CD8-positive, alpha-beta memory T cell (primary cell): ENCODE data around the gene IL1RL2. TPM values are rescaled to one million over a fixed set of nuclear protein-coding genes. Genes with fewer than 3 reads are reported as not detected.

Source experiments
- CTCF ChIA-PET: fragments of 350-600 bp; sonication (Branson Sonifier 250); formaldehyde crosslinking; loops from one replicate; lab custom pipeline; 2021; ENCODE audit warnings: antibody characterized with exemption; lab: Charles Lee
- POLR2A ChIA-PET: fragments of 350-600 bp; sonication (Branson Sonifier 250); formaldehyde crosslinking; loops from one replicate; lab custom pipeline; 2021; ENCODE audit warnings: antibody characterized with exemption; lab: Charles Lee
- DNase-seq, 5 donors: peaks; one replicate each; pipeline versions ENCODE4 v3.0.0 to v3.0.0-alpha.2; 2020 to 2022; ENCODE audit warnings: mixed read lengths in 1 of 5
- H3K27ac ChIP-seq: one replicate; pipeline ENCODE4 v1.7.0; 2013; ENCODE audit warnings: low read depth, mild to moderate bottlenecking, low read length, moderate library complexity
- H3K27me3 ChIP-seq: 2 replicates; pipeline ENCODE4 v1.7.0; 2013; ENCODE audit warnings: low read length, mild to moderate bottlenecking; ENCODE audit not compliant: insufficient read depth, poor library complexity, severe bottlenecking
- H3K36me3 ChIP-seq: 2 replicates; pipeline ENCODE4 v1.7.0; 2013; ENCODE audit warnings: mild to moderate bottlenecking, low read length, moderate library complexity; ENCODE audit not compliant: insufficient read depth
- H3K4me1 ChIP-seq: 2 replicates; pipeline ENCODE4 v1.7.0; 2013; ENCODE audit warnings: mild to moderate bottlenecking, low read length, moderate library complexity; ENCODE audit not compliant: insufficient read depth
- H3K4me3 ChIP-seq: 2 replicates; pipeline ENCODE4 v1.7.0; 2013; ENCODE audit warnings: mild to moderate bottlenecking, low read length
- H3K9me3 ChIP-seq: 2 replicates; pipeline ENCODE4 v1.7.0; 2013; ENCODE audit warnings: mild to moderate bottlenecking, low read length
- H3K27ac Mint-ChIP-seq, 8 donors: one replicate each; pipeline ENCODE4 v1.8.0; 2020 to 2021; ENCODE audit warnings: mixed read lengths in 8 of 8, mild to moderate bottlenecking in 6 of 8, inconsistent platforms in 3 of 8, moderate library complexity in 3 of 8
- H3K27me3 Mint-ChIP-seq, 2 donors: one replicate each; pipeline ENCODE4 v1.8.0; 2020 to 2021; ENCODE audit warnings: mixed read lengths in 2 of 2, mild to moderate bottlenecking in 1 of 2, moderate library complexity in 1 of 2
- H3K36me3 Mint-ChIP-seq, 3 donors: one replicate each; pipeline ENCODE4 v1.8.0; 2020 to 2021; ENCODE audit warnings: mixed read lengths in 3 of 3, inconsistent platforms in 1 of 3, mild to moderate bottlenecking in 1 of 3
- H3K4me1 Mint-ChIP-seq, 3 donors: one replicate each; pipeline ENCODE4 v1.8.0; 2020 to 2021; ENCODE audit warnings: mixed read lengths in 3 of 3, inconsistent platforms in 1 of 3, mild to moderate bottlenecking in 1 of 3
- H3K4me3 Mint-ChIP-seq, 7 donors: one replicate each; pipeline ENCODE4 v1.8.0; 2020 to 2021; ENCODE audit warnings: mixed read lengths in 7 of 7, mild to moderate bottlenecking in 6 of 7, moderate library complexity in 4 of 7, inconsistent platforms in 2 of 7
- H3K9me3 Mint-ChIP-seq, 5 donors: one replicate each; pipeline ENCODE4 v1.8.0; 2020 to 2022; ENCODE audit warnings: mixed read lengths in 5 of 5, mild to moderate bottlenecking in 3 of 5, moderate library complexity in 2 of 5, inconsistent platforms in 1 of 5
- polyA plus RNA-seq: library from polyadenylated mRNA; unstranded; fragments of 300-500 nt; fragmentation: Illumina TruSeq; gene quantifications from one replicate; pipeline ENCODE4 v1.2.3, GENCODE V29; 2021
- total RNA-seq, 2 experiments: library from RNA; stranded (reverse); gene quantifications; one replicate each; pipeline ENCODE4 v1.2.3, GENCODE V29; 2021

Gene IL1RL2
- total and polyA plus RNA-seq, 3 experiments from 2014 or later = 0.13 to 0.33 TPM; not detected in 1

DNA sequence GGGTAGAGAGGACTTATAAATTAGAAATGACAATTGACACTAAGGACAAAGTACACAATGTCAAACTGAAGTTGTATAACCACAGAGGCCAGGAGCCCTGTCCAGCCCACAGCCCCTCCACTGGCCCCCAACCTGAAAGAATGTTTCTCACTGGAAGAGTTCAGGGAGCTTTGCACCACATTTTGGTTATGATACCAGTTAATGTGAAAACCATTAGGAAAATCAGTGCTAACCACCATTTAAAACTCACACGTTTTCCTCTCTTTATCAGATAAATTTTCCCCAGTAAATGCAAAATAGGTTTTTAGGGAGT is 6.2 kb upstream of the IL1RL2 start:
- H3K9me3 ChIP-seq = no peaks in the 10 kb centered on the region
- Mint-ChIP-seq H3K4me3 (no peak overlapping the region), H3K27me3 (peaks cover 13 to 31% of the 10 kb centered on the region in 2 donors), H3K27ac (no peak overlapping the region), H3K36me3 (peaks cover 0 to 3% (median 0%) of the 10 kb centered on the region in 3 donors), H3K9me3 (no peaks in the 10 kb centered on the region), H3K4me1 (no peaks in the 10 kb centered on the region)
- no peak overlapping the region for H3K27ac ChIP-seq
- no peak for DNase-seq
- H3K27me3 ChIP-seq = no peaks in the 10 kb centered on the region
- CTCF ChIA-PET = no interaction called here
- H3K4me1 ChIP-seq = no peaks in the 10 kb centered on the region
- H3K36me3 ChIP-seq = no peaks in the 10 kb centered on the region
- no peak overlapping the region for H3K4me3 ChIP-seq
- POLR2A ChIA-PET = no interaction called here

DNA sequence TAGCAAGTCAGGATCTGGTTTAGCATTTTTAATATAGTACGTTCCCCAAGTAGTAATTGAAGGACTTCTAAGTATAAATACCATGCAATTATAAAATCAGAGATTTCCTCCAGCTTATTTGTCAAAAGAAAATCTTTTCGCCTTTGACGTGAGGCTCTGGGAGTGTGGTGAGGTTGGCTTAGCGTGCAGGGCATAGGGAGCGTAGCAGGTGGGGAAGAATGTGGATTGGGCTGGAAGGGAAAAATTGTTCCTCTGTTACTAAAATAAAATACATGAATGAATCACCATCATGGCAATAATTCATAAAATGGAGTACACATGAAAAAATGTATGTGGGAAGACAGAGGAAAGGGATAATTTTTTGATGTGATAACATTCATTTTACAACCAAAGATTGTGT is 5.4 kb upstream of the IL1RL2 start:
- Mint-ChIP-seq H3K36me3 (peaks cover 0 to 3% (median 0%) of the 10 kb centered on the region in 3 donors), H3K27me3 (peaks cover 19 to 31% of the 10 kb centered on the region in 2 donors), H3K9me3 (no peaks in the 10 kb centered on the region), H3K4me3 (no peak overlapping the region), H3K27ac (no peak overlapping the region), H3K4me1 (peaks cover 0 to 3% (median 0%) of the 10 kb centered on the region in 3 donors)
- Histone ChIP-seq H3K4me1 (no peaks in the 10 kb centered on the region), H3K27ac (no peak overlapping the region), H3K27me3 (no peaks in the 10 kb centered on the region), H3K4me3 (no peak overlapping the region), H3K36me3 (no peaks in the 10 kb centered on the region), H3K9me3 (no peaks in the 10 kb centered on the region)
- POLR2A ChIA-PET = no interaction called here
- CTCF ChIA-PET = no interaction called here
- no peak for DNase-seq

DNA sequence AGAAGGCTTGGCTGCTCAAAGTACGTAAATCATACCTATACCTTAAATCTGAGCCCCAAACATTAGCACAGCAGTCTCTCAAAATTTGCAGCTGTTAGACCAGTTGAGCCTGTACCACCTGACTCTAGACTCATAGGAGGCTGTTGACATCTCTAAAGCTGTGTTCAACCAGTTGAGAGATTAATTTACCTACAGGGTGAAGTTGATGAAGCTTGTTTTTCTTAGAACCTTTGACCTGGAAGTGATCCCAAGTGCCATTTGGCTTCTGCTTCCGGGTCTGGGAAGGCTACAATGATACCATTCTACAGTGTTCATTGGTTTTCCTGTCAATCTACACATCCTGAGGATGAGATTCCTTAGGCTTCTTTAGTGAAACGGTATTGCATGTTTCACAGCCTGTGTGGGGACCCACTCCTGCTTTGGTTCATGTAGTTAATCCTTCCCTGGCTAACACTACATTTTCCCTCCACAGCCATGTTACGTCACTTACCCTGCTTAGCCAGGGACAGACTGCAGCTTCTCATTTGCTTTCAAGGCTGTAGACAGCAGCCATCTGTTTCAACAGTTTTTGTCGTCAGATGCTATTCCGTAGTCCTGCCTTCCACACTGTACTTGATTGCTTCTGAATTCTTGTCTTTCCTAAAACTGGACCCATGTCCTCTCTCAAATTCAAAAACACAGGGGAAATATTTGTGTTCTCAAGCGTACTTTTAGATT is 4.7 kb upstream of the IL1RL2 start:
- Histone ChIP-seq H3K4me1 (no peaks in the 10 kb centered on the region), H3K9me3 (no peaks in the 10 kb centered on the region), H3K27me3 (no peaks in the 10 kb centered on the region), H3K36me3 (no peaks in the 10 kb centered on the region), H3K4me3 (no peak overlapping the region), H3K27ac (no peak overlapping the region)
- ChIA-PET POLR2A (no interaction called here), CTCF (no interaction called here)
- Mint-ChIP-seq H3K4me1 (peaks cover 0 to 8% (median 0%) of the 10 kb centered on the region in 3 donors), H3K9me3 (no peaks in the 10 kb centered on the region), H3K4me3 (no peak overlapping the region), H3K36me3 (peaks cover 0 to 3% (median 0%) of the 10 kb centered on the region in 3 donors), H3K27me3 (peaks cover 20 to 33% of the 10 kb centered on the region in 2 donors), H3K27ac (no peak overlapping the region)
- DNase-seq = no peak

DNA sequence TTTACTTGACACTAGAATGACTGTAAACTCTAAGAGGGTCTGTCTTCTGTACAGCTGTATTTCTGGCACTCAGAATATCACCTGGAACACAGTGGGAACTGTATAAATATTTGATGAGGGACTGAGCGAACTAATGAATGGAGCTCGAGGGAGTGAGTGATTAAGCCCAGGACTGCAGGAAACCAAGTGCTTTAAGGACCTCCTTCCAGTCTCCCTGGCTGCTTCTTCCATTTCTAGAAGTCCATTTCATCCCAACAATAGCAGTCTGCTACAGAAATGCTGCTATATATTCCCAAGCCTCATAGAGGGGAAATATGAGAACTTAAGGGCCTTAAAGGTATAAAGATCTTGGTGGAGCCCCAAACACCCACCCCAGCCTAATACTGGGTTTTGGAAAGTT is 2.8 kb upstream of the IL1RL2 start:
- Mint-ChIP-seq H3K36me3 (peaks cover 0 to 2% (median 0%) of the 10 kb centered on the region in 3 donors), H3K4me3 (no peak overlapping the region), H3K9me3 (peaks cover 0 to 2% (median 0%) of the 10 kb centered on the region in 5 donors), H3K27me3 (peaks cover 26 to 40% of the 10 kb centered on the region in 2 donors), H3K4me1 (peaks cover 4 to 14% (median 4%) of the 10 kb centered on the region in 3 donors), H3K27ac (no peak overlapping the region)
- H3K27ac ChIP-seq = no peak overlapping the region
- H3K4me1 ChIP-seq = no peaks in the 10 kb centered on the region
- H3K36me3 ChIP-seq = no peaks in the 10 kb centered on the region
- H3K4me3 ChIP-seq = no peak overlapping the region
- DNase-seq = no peak
- CTCF ChIA-PET = interaction anchor here (1.7 kb wide), 1 partner anchor 57 kb away, joined by 8 read pairs; no protein-coding TSS in a partner anchor
- H3K9me3 ChIP-seq = no peaks in the 10 kb centered on the region
- no peaks in the 10 kb centered on the region for H3K27me3 ChIP-seq
- POLR2A ChIA-PET = no interaction called here

DNA sequence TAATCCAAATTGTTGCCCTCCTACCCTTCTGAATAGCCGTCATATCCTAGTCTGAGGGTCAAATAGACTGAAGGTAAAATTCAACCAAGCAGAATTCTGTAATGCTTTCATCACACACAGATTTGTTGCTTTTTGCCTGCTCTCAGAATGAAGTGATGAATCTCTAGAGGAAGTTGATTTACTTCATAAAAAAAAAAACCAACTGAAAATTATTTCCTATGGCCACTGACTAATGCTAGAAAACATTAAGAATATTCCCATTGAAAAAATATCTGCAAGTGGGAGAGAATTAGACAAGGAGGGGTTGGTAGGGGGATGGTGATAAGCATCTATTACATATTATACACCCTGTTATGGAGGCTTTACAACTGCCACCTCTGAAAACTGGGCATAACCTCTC is 2.3 kb upstream of the IL1RL2 start:
- POLR2A ChIA-PET = no interaction called here
- H3K36me3 ChIP-seq = no peaks in the 10 kb centered on the region
- Mint-ChIP-seq H3K4me1 (peaks cover 4 to 14% (median 4%) of the 10 kb centered on the region in 3 donors), H3K27ac (no peak overlapping the region), H3K4me3 (no peak overlapping the region), H3K9me3 (peaks cover 0 to 2% (median 0%) of the 10 kb centered on the region in 5 donors), H3K27me3 (peaks cover 26 to 40% of the 10 kb centered on the region in 2 donors), H3K36me3 (peaks cover 0 to 2% (median 0%) of the 10 kb centered on the region in 3 donors)
- H3K9me3 ChIP-seq = no peaks in the 10 kb centered on the region
- no peak overlapping the region for H3K4me3 ChIP-seq
- H3K27me3 ChIP-seq = no peaks in the 10 kb centered on the region
- no peak for DNase-seq
- H3K27ac ChIP-seq = no peak overlapping the region
- H3K4me1 ChIP-seq = no peaks in the 10 kb centered on the region
- CTCF ChIA-PET = interaction anchor here (1.7 to 2.0 kb wide), 2 partner anchors 56 kb away, joined by 8 to 9 read pairs; no protein-coding TSS in a partner anchor

DNA sequence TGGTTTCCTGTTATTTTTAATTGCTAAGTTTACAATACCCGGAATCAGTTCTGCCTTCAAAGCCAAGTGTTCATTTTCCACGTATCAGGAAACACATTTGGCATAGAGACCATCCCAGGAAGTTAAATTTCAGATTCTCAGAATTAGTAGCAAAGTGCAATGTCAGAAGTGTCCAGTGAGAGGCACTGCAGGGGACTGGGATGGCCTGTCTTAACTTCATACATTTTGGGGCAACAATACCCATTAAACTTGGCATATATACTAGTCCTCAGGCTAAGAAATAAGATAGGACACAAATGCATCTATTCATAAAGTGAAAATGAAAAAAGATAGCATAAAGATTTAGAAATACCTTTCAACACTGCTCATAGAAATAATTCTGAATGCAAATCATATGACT is 1.5 kb upstream of the IL1RL2 start:
- Mint-ChIP-seq H3K9me3 (peaks cover 0 to 2% (median 0%) of the 10 kb centered on the region in 5 donors), H3K27ac (no peak overlapping the region), H3K4me3 (no peak overlapping the region), H3K36me3 (peaks cover 0 to 2% (median 0%) of the 10 kb centered on the region in 3 donors), H3K27me3 (peaks cover 26 to 46% of the 10 kb centered on the region in 2 donors), H3K4me1 (peaks cover 4 to 14% (median 4%) of the 10 kb centered on the region in 3 donors)
- no peak overlapping the region for H3K27ac ChIP-seq
- no peak overlapping the region for H3K4me3 ChIP-seq
- no peaks in the 10 kb centered on the region for H3K36me3 ChIP-seq
- no peaks in the 10 kb centered on the region for H3K9me3 ChIP-seq
- ChIA-PET POLR2A (no interaction called here), CTCF (interaction anchor here (2.0 kb wide), 1 partner anchor 55 kb away, joined by 9 read pairs; no protein-coding TSS in a partner anchor)
- no peaks in the 10 kb centered on the region for H3K27me3 ChIP-seq
- no peak for DNase-seq
- no peaks in the 10 kb centered on the region for H3K4me1 ChIP-seq

DNA sequence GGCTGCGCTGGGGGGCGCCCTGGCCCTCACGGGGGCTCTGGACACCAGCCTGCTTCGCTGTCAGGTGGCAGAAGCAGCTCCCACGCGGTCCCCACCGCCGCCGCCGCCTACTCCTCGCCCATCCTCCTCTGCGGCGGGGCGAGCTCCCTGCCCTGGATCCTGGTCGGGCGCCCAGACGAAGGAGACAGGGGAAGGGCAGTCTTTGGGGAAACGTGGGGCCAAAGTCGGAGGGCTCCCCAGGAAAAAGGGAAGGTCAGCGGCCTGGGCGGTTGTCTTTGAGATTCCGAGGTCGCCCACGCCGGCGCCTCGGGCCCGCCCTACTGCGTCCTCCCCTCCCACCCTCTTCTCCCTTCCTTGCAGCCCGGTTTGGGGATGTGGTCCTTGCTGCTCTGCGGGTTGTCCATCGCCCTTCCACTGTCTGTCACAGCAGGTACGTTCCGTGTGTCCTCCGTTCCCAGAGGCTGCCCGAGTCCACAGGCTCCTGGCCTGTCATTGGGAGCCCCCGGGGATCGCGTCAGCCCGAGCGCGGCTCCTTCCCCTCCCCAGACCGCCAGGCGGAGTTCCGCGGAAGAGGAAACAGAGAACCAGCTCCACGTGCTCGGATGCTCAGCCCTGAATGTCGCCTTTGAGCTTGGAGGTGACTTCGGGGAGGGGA is 800 bp downstream of the IL1RL2 start:
- H3K4me1 ChIP-seq = no peaks in the 10 kb centered on the region
- H3K36me3 ChIP-seq = no peaks in the 10 kb centered on the region
- Mint-ChIP-seq H3K36me3 (peaks cover 0 to 2% (median 0%) of the 10 kb centered on the region in 3 donors), H3K27ac (peak overlapping the region in 2 of 8 donors; percentile 56 to 88), H3K4me3 (peak overlapping the region; percentile 76 to 90 (median 81)), H3K9me3 (peaks cover 0 to 2% (median 0%) of the 10 kb centered on the region in 5 donors), H3K27me3 (peaks cover 21 to 39% of the 10 kb centered on the region in 2 donors), H3K4me1 (peaks cover 4 to 14% (median 4%) of the 10 kb centered on the region in 3 donors)
- CTCF ChIA-PET = interaction anchor here (1.3 to 1.8 kb wide), 2 partner anchors 53 to 56 kb away, joined by 3 to 21 read pairs; no protein-coding TSS in a partner anchor
- H3K27ac ChIP-seq = no peak overlapping the region
- peak; percentile 7 to 58 (median 11) for DNase-seq
- POLR2A ChIA-PET = no interaction called here
- H3K9me3 ChIP-seq = no peaks in the 10 kb centered on the region
- H3K4me3 ChIP-seq = peak overlapping the region; percentile 42
- no peaks in the 10 kb centered on the region for H3K27me3 ChIP-seq
